Hepatocyte (in vitro differentiated cells): ENCODE results near the gene DDN.

ENCODE experiments used
- CTCF ChIP-seq: fragments of 200-600 bp; sonication (generic); IDR thresholded peaks from 2 replicates; pipeline ENCODE4 v1.5.1; 2016; ENCODE audit warnings: antibody characterized with exemption, mild to moderate bottlenecking; ENCODE audit not compliant: poor library complexity
- EZH2 ChIP-seq: fragments of 200-600 bp; sonication (generic); IDR thresholded peaks from 2 replicates; pipeline ENCODE4 v1.6.1; 2016; ENCODE audit warnings: antibody characterized with exemption, mild to moderate bottlenecking, borderline replicate concordance

GRCh38 chr12:49027846-49028555 is 28.8 kb upstream of the DDN start:
- TF ChIP-seq CTCF (no peak), EZH2 (no peak)
